ENCODE data around the gene DDB1.

GRCh38 chr11:61281581-61282250, 51.2 kb downstream of the DDB1 start:
- TF ChIP-seq POLR2AphosphoS5 (IDR thresholded peaks at IDR 0.05) (no peak), CTCF (IDR thresholded peaks at IDR 0.05) (no peak), POLR2A (IDR thresholded peaks at IDR 0.05) (no peak)
